NCI-H748 (cell line): ENCODE measurements around the gene PDS5A.
"Not testable (repeated sequence)": the region's sequence is repeated elsewhere in the genome, so short reads cannot be mapped to it uniquely, and the experiment has no call there.

Experiments
- DNase-seq: peaks from one replicate; lab custom pipeline; 2025; ENCODE audit not compliant: unreplicated experiment; lab: John Stamatoyannopoulos, UW

The PDS5A gene

GRCh38 chr4:39963656-39964055, 14.1 kb downstream of the PDS5A start:
- DNase-seq = no peak

- no peak for DNase-seq
These were observed 16.3 kb downstream of the PDS5A start for GRCh38 chr4:39961311-39961877.

GRCh38 chr4:39950861-39951481, 26.7 kb downstream of the PDS5A start:
- DNase-seq = no peak

GRCh38 chr4:39947963-39948362, 29.7 kb downstream of the PDS5A start:
- DNase-seq = no peak

GRCh38 chr4:39947417-39947816, 30.3 kb downstream of the PDS5A start:
- DNase-seq = no peak

- not testable (repeated sequence) for DNase-seq
These were observed 33.5 kb downstream of the PDS5A start for GRCh38 chr4:39944245-39944644.

- DNase-seq = no peak
These were observed 35.2 kb downstream of the PDS5A start for GRCh38 chr4:39942507-39942906.

GRCh38 chr4:39941682-39942217, 36.0 kb downstream of the PDS5A start:
- no peak for DNase-seq

GRCh38 chr4:39937683-39938268, 39.9 kb downstream of the PDS5A start:
- no peak for DNase-seq

GRCh38 chr4:39936565-39937418, 40.9 kb downstream of the PDS5A start:
- no peak for DNase-seq

GRCh38 chr4:39933671-39934590, 43.8 kb downstream of the PDS5A start:
- DNase-seq = no peak

- DNase-seq = no peak
These were observed 44.8 kb downstream of the PDS5A start for GRCh38 chr4:39932776-39933402.

GRCh38 chr4:39931441-39931901, 46.2 kb downstream of the PDS5A start:
- DNase-seq = no peak

- no peak for DNase-seq
These were observed 49.2 kb downstream of the PDS5A start for GRCh38 chr4:39928538-39928937.

- no peak for DNase-seq
These were observed 53.7 kb downstream of the PDS5A start for GRCh38 chr4:39924014-39924413.

GRCh38 chr4:39922399-39922798, 55.3 kb downstream of the PDS5A start:
- no peak for DNase-seq

GRCh38 chr4:39913471-39913870, 64.2 kb downstream of the PDS5A start:
- no peak for DNase-seq

GRCh38 chr4:39910064-39910463, 67.6 kb downstream of the PDS5A start:
- no peak for DNase-seq

- no peak for DNase-seq
These were observed 69.4 kb downstream of the PDS5A start for GRCh38 chr4:39908284-39908683.

GRCh38 chr4:39905656-39906055, 72.1 kb downstream of the PDS5A start:
- DNase-seq = no peak
